PC-3 (cell line): Measurements from ENCODE around the gene IGSF22. TPM values are rescaled to one million over a fixed set of nuclear protein-coding genes. Genes with fewer than 3 reads are reported as not detected.

Experiments
- ATAC-seq: fragments of 200-7000 bp; cut with Tn5 transposase; 2 replicates; pipeline ENCODE4 v1.9.1; 2020; ENCODE audit warnings: mild to moderate bottlenecking, moderate library complexity
- BruUV-seq: library from RNA; stranded (reverse); fragments of 400-500 nt; replicated peaks from 2 replicates; lab custom pipeline; 2021; lab: Mats Ljungman, UMichigan
- CTCF ChIA-PET: fragments of 300-600 bp; sonication (Branson Sonifier 250); formaldehyde crosslinking; loops from one replicate; lab custom pipeline; 2022; ENCODE audit warnings: antibody characterized with exemption; lab: Charles Lee
- POLR2A ChIA-PET: fragments of 300-600 bp; sonication (Branson Sonifier 250); formaldehyde crosslinking; loops from one replicate; lab custom pipeline; 2022; ENCODE audit warnings: antibody characterized with exemption; ENCODE audit not compliant: unreplicated experiment; lab: Charles Lee
- DNase-seq: peaks from one replicate; pipeline ENCODE4 v3.0.0-alpha.2; 2015
- H2AFZ ChIP-seq: fragments of 300-600 bp; sonication (generic); 2 replicates; pipeline ENCODE4 v1.6.0; 2016; ENCODE audit warnings: antibody characterized with exemption, low read length
- H3F3A ChIP-seq: fragments of 300-600 bp; sonication (generic); one replicate; pipeline ENCODE4 v1.6.0; 2017; ENCODE audit warnings: antibody characterized with exemption, low read length, control low read depth, mild to moderate bottlenecking; ENCODE audit not compliant: unreplicated experiment
- H3K27ac ChIP-seq: fragments of 300-600 bp; sonication (generic); 2 replicates; pipeline ENCODE4 v1.5.1; 2016; ENCODE audit warnings: mild to moderate bottlenecking, low read length
- H3K27me3 ChIP-seq: fragments of 300-600 bp; sonication (generic); 2 replicates; pipeline ENCODE4 v1.6.1; 2016; ENCODE audit warnings: low read length, mixed read lengths
- H3K36me3 ChIP-seq: fragments of 300-600 bp; sonication (generic); 2 replicates; pipeline ENCODE4 v1.6.1; 2016; ENCODE audit warnings: low read depth, mixed run types, low read length, mixed read lengths
- H3K4me1 ChIP-seq: fragments of 300-600 bp; sonication (generic); 2 replicates; pipeline ENCODE4 v1.5.1; 2016; ENCODE audit warnings: low read length; ENCODE audit not compliant: insufficient read depth
- H3K4me2 ChIP-seq: fragments of 300-600 bp; sonication (generic); 2 replicates; pipeline ENCODE4 v1.6.0; 2016; ENCODE audit warnings: low read length
- H3K4me3 ChIP-seq: fragments of 300-600 bp; sonication (generic); 2 replicates; pipeline ENCODE4 v1.5.1; 2016; ENCODE audit warnings: mild to moderate bottlenecking, low read length, mixed read lengths
- H3K79me2 ChIP-seq: fragments of 300-600 bp; sonication (generic); 2 replicates; pipeline ENCODE4 v1.6.1; 2017; ENCODE audit warnings: low read length, mixed read lengths
- H3K9ac ChIP-seq: fragments of 300-600 bp; sonication (generic); 2 replicates; pipeline ENCODE4 v1.6.0; 2016; ENCODE audit warnings: mild to moderate bottlenecking, low read length
- H3K9me2 ChIP-seq: fragments of 300-600 bp; sonication (generic); replicated peaks from 2 replicates; pipeline ENCODE4 v1.6.1; 2016; ENCODE audit warnings: mixed run types, low read length, mixed read lengths
- H3K9me3 ChIP-seq: fragments of 300-600 bp; sonication (generic); 2 replicates; pipeline ENCODE4 v1.6.1; 2016; ENCODE audit warnings: low read length, mixed read lengths
- H4K20me1 ChIP-seq: fragments of 300-600 bp; sonication (generic); 2 replicates; pipeline ENCODE4 v1.6.1; 2016; ENCODE audit warnings: low read length, mixed read lengths
- EZH2 ChIP-seq: fragments of 300-600 bp; sonication (generic); IDR thresholded peaks from one replicate; pipeline ENCODE4 v1.6.1; 2017; ENCODE audit warnings: antibody characterized with exemption, mild to moderate bottlenecking, low read length; ENCODE audit not compliant: unreplicated experiment
- EZH2phosphoT487 ChIP-seq: fragments of 300-600 bp; sonication (generic); IDR thresholded peaks from 2 replicates; pipeline ENCODE4 v1.6.1; 2018; ENCODE audit warnings: mild to moderate bottlenecking, antibody characterized with exemption, low read length, borderline replicate concordance
- intact Hi-C: fragments of 100-400 bp; cut with micrococcal nuclease; formaldehyde crosslinking; loops from 2 replicates; pipeline ENCODE4 v1.9.0; 2023
- total RNA-seq: library from RNA; depleted of rRNA; stranded (reverse); fragments of >200 nt; gene quantifications from 2 replicates; pipeline ENCODE4 v1.2.3, GENCODE V29; 2014
- TF ChIP-seq, protein P1 (sequence below): fragments of 300-600 bp; sonication (generic); conservative IDR thresholded peaks from 2 replicates; pipeline ENCODE4 v1.5.1; 2017; ENCODE audit warnings: antibody characterized with exemption, low read depth, mild to moderate bottlenecking, low read length

The IGSF22 gene
- total RNA-seq, 1 experiment from 2014 or later: not detected

DNA sequence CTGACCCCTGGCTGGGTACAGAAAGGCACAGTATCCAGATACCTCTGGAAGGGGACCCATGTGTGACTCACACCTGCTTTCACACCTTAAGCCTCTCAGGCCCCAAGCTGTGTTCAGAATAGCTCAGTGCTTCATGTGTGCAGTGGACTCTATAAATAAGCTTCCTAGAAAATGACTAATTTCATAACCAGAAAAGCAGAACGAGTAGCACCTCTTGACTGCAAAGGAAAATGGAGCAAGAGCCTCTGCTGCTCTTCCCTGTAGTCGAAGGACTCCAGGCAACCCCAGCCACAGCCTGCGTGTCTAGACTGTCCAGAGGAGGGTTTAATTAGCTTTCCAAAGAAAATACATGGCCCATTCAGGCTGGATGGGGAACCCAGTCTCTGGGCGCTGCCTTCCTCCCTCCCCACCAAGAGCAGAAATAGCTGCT is 42.5 kb upstream of the IGSF22 start:
- H3K4me2 ChIP-seq: no peak overlapping the region
- no peak overlapping the region for H3K4me3 ChIP-seq
- peaks cover 3% of the 10 kb centered on the region for H3F3A ChIP-seq
- H3K9me2 ChIP-seq: no peaks in the 10 kb centered on the region
- CTCF ChIA-PET: no interaction called here
- BruUV-seq: no TSS peak
- no peaks in the 10 kb centered on the region for H3K27me3 ChIP-seq
- intact Hi-C loops: no loop called here
- no peaks in the 10 kb centered on the region for H3K9me3 ChIP-seq
- H3K9ac ChIP-seq: no peak overlapping the region
- TF ChIP-seq, protein P1, sequence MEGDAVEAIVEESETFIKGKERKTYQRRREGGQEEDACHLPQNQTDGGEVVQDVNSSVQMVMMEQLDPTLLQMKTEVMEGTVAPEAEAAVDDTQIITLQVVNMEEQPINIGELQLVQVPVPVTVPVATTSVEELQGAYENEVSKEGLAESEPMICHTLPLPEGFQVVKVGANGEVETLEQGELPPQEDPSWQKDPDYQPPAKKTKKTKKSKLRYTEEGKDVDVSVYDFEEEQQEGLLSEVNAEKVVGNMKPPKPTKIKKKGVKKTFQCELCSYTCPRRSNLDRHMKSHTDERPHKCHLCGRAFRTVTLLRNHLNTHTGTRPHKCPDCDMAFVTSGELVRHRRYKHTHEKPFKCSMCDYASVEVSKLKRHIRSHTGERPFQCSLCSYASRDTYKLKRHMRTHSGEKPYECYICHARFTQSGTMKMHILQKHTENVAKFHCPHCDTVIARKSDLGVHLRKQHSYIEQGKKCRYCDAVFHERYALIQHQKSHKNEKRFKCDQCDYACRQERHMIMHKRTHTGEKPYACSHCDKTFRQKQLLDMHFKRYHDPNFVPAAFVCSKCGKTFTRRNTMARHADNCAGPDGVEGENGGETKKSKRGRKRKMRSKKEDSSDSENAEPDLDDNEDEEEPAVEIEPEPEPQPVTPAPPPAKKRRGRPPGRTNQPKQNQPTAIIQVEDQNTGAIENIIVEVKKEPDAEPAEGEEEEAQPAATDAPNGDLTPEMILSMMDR: no peak
- no peak for TF ChIP-seq EZH2
- no peak for TF ChIP-seq EZH2phosphoT487
- H3K79me2 ChIP-seq: no peaks in the 10 kb centered on the region
- ATAC-seq: no peak
- H3K36me3 ChIP-seq: no peaks in the 10 kb centered on the region
- H3K4me1 ChIP-seq: peaks cover 11% of the 10 kb centered on the region
- POLR2A ChIA-PET: interaction anchor here (0.6 kb wide), 1 partner anchor 578 kb away, joined by 3 read pairs; no protein-coding TSS in a partner anchor
- H2AFZ ChIP-seq: no peak overlapping the region
- DNase-seq: no peak
- no peak overlapping the region for H3K27ac ChIP-seq
- no peaks in the 10 kb centered on the region for H4K20me1 ChIP-seq

DNA sequence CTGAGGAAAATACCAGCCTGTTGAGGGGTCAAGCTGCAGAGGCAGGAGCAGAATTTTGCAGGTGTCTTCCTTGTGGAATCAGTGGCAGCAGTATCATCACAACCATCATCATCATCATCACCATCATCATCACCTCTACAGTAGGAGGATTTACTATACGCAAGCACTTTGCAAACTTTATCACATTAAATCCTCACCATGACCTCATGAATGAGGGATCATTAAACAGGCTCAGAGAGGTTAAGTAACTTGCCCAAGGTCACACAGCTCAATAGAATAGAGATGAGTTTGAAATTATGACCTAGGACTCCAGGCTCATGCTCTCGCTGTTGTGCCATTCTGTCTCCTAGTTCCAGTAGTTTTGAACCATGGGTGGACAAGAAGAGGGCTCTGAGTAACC is 40.0 kb upstream of the IGSF22 start:
- TF ChIP-seq, protein P1: no peak
- TF ChIP-seq EZH2 (no peak), EZH2phosphoT487 (no peak)
- Histone ChIP-seq H3K9me3 (no peaks in the 10 kb centered on the region), H2AFZ (no peak overlapping the region), H3K9me2 (no peaks in the 10 kb centered on the region), H3F3A (peaks cover 3% of the 10 kb centered on the region), H3K36me3 (no peaks in the 10 kb centered on the region), H3K27ac (no peak overlapping the region), H4K20me1 (no peaks in the 10 kb centered on the region), H3K79me2 (no peaks in the 10 kb centered on the region), H3K9ac (no peak overlapping the region), H3K4me3 (no peak overlapping the region), H3K27me3 (no peaks in the 10 kb centered on the region), H3K4me2 (no peak overlapping the region), H3K4me1 (peaks cover 16% of the 10 kb centered on the region)
- DNase-seq (no peak), ATAC-seq (no peak)
- no TSS peak for BruUV-seq
- CTCF ChIA-PET: no interaction called here
- intact Hi-C loops: no loop called here
- POLR2A ChIA-PET: interaction anchor here (0.6 kb wide), 1 partner anchor 263 kb away, joined by 11 read pairs; no protein-coding TSS in a partner anchor

DNA sequence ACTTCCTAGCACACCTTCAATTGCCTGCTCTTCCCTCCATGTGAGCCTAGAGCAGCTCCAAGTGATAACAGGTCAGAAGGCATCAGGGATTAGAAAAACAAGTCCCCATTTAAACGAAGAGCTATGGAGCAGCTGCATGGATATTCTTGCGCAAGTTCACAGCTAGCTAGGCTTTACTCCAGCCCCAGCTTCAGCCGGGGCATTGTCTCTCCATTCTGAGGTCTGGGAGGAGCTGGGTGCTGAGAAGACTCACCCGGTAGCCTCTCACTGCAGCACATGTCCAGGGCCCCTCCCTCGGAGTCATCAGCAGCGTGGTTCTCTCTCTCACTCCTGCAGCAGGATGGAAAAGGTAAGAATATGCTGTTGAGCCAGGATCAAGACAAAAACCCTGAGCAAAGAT is 39.6 kb upstream of the IGSF22 start:
- no TSS peak for BruUV-seq
- POLR2A ChIA-PET: no interaction called here

More for the DNA sequence above, 39.6 kb upstream of the IGSF22 start:
- Histone ChIP-seq H3K9me3 (no peaks in the 10 kb centered on the region), H2AFZ (no peak overlapping the region), H3K4me2 (no peak overlapping the region), H3K79me2 (no peaks in the 10 kb centered on the region), H3K27me3 (no peaks in the 10 kb centered on the region), H3K4me1 (peaks cover 16% of the 10 kb centered on the region), H3F3A (peaks cover 3% of the 10 kb centered on the region), H3K36me3 (no peaks in the 10 kb centered on the region), H3K27ac (no peak overlapping the region), H4K20me1 (no peaks in the 10 kb centered on the region), H3K9ac (no peak overlapping the region), H3K9me2 (no peaks in the 10 kb centered on the region), H3K4me3 (no peak overlapping the region)
- intact Hi-C loops: no loop called here
- ATAC-seq: no peak
- CTCF ChIA-PET: no interaction called here
- DNase-seq: no peak
- TF ChIP-seq EZH2 (no peak), EZH2phosphoT487 (no peak)
- TF ChIP-seq, protein P1: no peak
